Activated CD8-positive, alpha-beta memory T cell treated with anti-CD3 and anti-CD28 coated beads, Interleukin-2, amount 50 U/mL, for 48 hours (primary cell): Measurements from ENCODE around the gene APOE.
A peak's percentile ranks its signal among the peaks of the same experiment; 100 is the strongest.
"Not testable (repeated sequence)": the region's sequence is repeated elsewhere in the genome, so short reads cannot be mapped to it uniquely, and the experiment has no call there.

ENCODE experiments used
- DNase-seq: peaks from one replicate; pipeline ENCODE4 v3.0.0-alpha.2; 2020

The APOE gene

DNA sequence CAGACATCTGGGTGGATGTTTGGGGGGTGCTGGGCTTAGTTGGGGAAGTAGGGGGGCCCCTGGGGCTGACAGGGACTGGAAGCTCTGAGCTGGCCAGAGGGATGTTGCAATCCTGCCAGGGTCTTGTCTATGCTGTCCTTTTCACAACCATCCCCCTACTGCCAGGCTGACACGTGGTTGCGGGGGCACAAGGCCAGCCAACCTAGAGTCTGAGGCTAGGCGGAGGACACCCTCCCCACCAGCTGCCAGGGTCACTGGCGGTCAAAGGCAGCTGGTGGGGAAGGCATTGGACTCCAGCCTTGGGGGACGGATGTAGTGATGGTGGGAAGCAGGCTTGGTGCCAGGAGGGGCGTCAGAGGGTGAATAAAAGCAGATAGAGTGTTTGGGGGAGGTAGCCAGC, 7.3 kb downstream of the APOE start:
- no peak for DNase-seq

DNA sequence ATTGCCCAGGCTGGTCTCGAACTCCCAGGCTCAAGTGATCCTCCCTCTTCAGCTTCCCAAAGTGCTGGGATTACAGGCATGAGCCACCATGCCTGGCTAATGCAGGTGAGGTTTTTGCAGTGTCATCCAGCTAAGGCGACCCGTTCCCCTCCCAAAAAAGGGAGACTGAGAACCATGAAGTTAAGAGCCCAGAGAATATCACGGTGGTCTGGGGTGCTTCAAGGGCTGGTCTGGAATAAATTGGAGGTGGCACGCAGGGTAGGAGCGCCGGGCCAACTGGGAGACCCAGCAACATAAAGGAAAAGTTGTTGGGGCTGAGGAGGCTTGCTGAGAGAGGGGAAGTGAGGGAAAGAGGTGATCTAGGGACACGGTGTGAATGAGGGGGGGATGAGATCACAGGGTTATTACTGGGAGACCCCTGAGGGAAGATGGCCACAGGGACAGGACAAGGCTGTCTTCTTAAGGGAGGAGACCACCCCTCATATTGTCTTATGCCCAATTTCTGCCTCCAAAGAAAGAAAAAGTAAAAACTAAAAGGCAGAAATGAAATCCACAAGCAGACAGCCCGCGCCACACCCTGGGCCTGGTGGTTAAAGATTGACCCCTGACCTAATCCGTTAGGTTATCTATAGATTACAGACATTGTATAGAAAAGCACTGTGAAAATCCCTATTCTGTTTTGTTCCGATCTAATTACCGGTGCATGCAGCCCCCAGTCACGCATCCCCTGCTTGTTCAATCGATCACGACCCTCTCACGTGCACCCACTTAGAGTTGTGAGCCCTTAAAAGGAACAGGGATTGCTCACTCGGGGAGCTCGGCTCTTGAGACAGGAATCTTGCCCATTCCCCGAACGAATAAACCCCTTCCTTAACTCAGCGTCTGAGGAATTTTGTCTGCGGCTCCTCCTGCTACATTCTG, 8.2 kb downstream of the APOE start:
- DNase-seq, result not testable (repeated sequence)

DNA sequence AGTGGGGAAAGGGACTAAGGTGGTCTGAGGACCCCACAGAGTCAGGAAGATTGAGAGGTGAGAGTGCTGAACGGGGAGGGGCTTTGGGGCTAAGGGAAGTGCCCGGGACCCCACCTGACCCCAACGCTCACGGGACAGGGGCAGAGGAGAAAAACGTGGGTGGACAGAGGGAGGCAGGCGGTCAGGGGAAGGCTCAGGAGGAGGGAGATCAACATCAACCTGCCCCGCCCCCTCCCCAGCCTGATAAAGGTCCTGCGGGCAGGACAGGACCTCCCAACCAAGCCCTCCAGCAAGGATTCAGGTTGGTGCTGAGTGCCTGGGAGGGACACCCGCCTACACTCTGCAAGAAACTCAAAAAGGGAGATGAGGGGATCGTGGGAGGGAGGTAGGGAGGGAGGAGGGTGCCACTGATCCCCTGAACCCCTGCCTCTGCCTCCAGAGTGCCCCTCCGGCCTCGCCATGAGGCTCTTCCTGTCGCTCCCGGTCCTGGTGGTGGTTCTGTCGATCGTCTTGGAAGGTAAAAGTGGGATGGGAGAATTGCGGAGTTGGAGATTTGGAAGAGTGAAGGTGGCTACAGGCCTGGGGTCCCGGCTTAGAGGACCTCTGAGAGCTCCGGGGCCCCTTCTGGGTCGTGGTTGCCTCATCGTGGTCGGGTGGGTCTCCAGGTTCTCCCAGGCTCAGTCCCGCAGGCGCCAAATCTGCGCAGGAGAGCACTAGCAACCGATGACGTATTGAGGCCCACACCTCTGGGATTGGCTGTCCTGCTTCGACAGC, 9.0 kb downstream of the APOE start, which contains the start of gene APOC1:
APOC1 (plus strand) TSS at position 176 of the 774 bp plus-strand sequence; CDS start at position 460, 284 bp downstream.
- DNase-seq, result peak; percentile 89

DNA sequence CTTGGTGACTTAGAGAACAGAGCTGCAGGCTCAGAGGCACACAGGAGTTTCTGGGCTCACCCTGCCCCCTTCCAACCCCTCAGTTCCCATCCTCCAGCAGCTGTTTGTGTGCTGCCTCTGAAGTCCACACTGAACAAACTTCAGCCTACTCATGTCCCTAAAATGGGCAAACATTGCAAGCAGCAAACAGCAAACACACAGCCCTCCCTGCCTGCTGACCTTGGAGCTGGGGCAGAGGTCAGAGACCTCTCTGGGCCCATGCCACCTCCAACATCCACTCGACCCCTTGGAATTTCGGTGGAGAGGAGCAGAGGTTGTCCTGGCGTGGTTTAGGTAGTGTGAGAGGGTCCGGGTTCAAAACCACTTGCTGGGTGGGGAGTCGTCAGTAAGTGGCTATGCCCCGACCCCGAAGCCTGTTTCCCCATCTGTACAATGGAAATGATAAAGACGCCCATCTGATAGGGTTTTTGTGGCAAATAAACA, 18.7 kb downstream of the APOE start:
- DNase-seq, result no peak

DNA sequence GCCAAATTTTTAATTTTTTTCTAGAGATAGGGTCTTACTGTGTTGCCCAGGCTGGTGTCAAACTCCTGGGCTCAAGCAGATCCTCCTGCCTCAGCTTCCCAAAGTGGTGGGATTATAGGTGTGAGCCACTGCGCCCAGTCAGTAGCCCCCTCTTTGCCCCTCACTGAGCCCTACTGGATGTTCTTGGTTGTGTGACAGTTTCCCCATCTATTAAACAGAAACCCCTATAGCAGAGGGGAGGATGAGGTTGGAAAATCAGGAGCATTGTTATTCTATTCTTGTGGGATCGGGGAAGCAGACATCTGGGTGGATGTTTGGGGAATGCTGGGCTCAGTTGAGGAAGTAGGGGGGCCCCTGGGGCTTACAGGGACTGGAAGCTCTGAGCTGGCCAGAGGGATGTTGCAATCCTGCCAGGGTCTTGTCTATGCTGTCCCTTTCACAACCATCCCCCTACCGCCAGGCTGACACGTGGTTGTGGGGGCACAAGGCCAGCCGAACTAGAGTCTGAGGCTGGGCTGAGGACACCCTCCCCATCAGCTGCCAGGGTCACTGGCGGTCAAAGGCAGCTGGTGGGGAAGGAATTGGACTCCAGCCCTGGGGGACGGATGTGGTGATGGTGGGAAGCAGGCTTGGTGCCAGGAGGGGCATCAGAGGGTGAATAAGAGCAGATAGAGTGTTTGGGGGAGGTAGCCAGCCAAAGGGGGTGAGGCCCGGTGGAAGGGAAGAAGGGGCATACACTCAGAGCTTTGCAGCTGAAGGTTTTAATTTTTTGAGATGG, 19.7 kb downstream of the APOE start:
- no peak for DNase-seq

DNA sequence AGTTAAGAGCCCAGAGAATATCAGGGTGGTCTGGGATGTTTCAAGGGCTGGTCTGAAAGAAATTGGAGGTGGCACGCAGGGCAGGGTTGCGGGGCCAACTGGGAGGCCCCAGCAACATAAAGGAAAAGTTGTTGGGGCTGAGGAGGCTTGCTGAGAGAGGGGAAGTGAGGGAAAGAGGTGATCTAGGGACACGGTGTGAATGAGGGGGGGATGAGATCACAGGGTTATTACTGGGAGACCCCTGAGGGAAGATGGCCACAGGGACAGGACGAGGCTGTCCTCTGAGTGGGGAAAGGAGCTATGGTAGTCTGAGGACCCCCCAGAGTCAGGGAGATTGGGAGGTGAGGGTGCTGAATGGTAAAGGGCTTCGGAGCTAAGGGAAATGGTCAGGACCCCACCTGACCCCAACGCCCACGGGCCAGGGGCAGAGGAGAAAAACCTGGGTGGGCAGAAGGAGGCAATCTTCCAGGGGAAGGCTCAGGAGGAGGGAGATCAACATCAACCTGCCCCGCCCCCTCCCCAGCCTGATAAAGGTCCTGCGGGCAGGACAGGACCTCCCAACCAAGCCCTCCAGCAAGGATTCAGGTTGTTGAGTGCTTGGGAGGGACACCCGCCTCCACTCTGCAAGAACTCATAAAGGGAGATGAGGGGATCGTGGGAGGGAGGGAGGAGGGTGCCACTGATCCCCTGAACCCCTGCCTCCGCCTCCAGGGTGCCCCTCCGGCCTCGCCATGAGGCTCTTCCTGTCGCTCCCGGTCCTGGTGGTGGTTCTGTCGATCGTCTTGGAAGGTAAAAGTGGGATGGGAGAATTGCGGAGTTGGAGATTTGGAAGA, 20.9 kb downstream of the APOE start:
- not testable (repeated sequence) for DNase-seq

DNA sequence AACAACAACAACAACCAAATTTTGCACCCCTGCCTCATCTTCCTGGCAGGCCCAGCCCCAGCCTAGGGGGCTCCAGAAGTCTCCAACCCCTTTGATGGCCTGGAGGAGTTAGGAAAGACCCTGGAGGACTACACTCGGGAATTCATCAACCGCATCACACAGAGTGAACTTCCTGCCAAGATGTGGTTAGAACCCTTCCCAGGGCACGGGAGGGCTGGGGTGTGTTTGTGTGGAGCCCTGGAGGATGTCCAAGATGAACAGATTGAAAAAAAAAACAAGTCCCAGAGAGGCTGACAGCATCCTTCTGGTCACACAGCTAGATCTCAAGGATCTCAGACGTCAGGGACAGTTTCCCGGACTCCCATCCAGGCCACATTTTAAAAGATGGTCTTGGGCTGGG, 22.1 kb downstream of the APOE start:
- no peak for DNase-seq

DNA sequence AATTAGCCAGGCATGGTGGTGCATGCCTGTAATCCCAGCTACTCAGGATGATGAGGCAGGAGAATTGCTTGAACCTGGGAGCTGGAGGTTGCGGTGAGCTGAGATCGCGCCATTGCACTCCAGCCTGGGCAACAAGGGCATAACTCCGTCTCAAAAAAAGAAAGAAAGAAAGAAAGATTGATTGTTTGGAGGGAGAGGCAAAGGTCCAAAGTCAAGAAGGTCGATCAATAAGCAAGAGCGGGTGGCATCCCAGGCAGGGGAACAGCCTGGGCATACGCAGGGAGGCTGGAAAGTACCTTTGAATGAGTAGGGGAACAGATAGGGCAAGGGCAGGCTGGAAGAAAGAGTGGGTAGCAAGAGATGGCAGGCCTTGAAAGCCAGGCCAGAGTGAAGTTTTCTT, 24.5 kb downstream of the APOE start:
- DNase-seq, result no peak

DNA sequence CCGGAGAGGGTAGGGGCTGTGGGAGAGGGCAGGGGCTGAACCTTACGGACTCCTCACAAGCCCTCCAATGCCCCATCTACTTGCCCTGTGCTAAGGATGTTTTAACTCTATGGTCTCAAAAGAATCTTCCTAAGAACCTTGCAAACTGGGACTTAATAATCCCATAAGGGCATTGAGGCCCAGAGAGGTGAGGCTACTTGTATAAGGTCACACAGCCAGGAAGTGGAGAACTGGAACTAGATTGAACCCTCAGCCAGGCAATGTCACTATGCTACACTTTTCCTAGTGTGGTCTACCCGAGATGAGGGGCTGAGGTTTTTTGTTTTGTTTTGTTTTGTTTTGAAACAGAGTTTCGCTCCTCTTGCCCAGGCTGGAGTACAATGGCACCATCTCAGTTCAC, 25.9 kb downstream of the APOE start:
- no peak for DNase-seq

DNA sequence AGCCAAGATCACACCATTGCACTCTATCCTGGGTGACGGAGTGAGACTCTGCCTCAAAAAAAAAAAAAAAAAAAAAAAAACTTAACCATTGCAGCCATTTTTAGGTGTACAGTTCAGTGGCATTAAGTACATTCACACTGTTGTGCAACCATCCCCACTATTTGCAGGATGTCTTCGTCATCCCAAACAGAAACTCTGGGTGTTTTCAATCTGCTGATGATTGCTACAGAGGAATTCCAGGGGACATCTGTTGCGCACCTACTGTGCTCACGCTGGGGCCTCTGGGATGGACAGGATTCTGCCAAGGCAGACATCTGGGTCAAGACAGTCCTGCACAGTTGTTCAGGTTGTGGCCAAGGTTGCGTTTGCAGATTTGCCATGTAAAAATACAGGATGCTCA, 34.1 kb downstream of the APOE start:
- no peak for DNase-seq

DNA sequence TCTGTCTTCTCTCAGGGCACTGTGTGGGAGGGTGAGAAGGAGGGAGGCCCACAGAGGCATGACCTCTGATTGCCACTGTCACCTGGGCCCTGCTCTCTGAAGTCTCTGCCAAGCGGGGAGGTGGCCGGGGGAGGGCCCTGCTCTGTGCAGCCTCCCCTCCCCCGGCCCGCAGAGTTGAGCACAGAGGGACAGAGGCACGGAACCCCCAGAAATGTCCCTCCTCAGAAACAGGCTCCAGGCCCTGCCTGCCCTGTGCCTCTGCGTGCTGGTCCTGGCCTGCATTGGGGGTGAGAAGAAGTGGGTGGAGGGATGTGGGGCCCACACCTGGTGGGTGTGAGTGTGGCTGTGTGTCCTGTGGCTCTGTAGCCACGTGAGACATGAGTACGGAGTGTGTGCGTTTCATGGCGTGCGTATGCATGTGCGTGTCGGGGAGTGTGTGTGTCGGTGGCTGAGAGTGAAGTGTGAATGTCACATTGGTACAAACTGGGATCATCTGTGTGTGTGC, 36.5 kb downstream of the APOE start, which contains the start of gene APOC4:
APOC4 (plus strand) TSS at position 171 of the 505 bp plus-strand sequence; CDS start at position 212, 41 bp downstream.
- no peak for DNase-seq

DNA sequence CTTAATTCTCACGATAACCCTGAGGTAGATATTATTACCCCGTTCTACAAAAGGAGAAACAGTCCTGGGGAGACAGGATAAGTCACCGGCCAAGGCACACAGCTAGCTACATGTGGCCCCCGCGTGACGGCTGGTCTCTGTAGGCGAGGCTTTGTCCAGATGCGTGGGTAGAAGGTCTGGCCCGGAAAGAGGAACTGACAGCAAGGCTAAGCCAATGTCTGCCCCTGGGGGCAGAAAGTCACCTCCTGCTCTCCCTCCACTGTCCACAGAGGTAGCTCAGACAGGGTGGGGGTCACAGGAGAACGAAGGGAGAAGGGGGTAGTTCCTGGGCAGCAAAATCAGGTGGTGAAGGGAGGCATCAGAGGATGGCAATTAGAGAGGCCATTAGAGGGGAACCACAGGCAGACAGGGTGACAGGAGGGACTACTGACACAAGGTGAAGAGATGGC, 38.2 kb downstream of the APOE start:
- DNase-seq, result no peak

DNA sequence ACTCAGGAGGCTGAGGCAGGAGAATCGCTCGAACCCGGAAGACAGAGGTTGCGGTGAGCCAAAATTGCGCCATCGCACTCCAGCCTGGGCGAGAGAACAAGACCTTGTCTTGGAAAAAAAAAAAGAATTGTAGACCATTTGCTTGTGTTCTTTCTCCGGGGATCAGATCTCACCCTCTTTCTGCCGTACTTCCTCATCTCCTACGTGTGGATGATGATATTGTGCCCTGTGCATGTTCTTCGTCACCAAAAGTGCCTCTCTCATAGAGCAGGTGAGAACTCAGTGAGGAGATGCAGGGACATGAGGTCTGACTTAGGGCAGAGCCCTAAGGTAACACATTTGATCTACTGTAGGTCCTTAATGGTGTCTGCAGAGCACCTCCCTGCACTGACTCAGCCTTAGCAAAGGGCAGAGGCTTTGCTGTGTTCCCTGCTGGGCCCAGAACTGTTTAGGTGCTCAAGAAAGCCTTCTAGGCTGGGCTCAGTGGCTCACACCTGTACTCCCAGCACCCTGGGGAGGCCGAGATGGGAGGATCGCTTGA, 41.5 kb downstream of the APOE start:
- DNase-seq, result no peak

DNA sequence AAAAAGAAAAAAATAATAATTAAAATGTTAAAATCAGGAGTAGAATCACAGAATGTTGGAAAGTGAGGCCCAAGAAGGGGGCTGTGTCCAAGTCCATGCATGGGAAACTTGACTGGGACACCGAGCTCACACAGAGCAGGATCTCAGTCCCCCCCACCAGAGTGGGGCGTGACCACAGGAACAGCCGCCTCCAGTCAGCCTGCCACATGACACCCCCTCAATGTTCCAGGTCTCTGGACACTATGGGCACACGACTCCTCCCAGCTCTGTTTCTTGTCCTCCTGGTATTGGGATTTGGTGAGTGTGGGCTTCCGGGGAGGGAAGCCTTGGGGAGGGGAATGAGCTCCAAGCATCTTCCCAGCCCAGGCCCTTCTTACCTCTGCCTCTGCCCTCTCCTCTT, 42.6 kb downstream of the APOE start:
- no peak for DNase-seq

DNA sequence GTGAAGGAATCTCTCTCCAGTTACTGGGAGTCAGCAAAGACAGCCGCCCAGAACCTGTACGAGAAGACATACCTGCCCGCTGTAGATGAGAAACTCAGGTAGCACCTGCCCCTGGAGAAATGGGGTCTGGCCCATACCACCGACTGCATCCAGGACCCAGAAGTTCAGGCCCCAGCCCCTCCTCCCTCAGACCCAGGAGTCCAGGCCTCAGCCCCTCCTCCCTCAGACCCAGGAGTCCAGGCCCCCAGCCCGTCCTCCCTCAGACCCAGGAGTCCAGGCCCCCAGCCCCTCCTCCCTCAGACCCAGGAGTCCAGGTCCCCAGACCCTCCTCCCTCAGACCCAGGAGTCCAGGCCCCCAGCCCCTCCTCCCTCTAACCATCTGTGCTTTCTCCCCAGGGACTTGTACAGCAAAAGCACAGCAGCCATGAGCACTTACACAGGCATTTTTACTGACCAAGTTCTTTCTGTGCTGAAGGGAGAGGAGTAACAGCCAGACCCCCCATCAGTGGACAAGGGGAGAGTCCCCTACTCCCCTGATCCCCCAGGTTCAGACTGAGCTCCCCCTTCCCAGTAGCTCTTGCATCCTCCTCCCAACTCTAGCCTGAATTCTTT, 43.3 kb downstream of the APOE start:
- DNase-seq, result no peak

DNA sequence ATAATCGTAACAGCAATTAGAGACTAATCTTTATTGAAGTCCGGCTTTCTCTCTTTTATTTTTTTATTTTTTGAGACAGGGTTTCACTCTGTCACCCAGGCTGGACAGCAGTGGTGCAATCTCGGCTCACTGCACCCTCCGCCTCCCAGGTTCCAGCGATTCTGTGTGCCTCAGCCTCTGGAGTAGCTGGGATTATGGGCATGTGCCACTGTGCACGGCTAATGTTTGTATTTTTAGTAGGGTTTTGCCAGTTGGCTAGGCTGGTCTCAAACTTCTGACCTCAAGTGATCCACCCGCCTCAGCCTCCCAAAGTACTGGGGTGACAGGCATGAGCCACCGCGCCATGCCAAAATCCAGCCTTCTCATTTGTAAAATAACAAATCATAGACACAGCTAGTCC, 44.0 kb downstream of the APOE start:
- no peak for DNase-seq

DNA sequence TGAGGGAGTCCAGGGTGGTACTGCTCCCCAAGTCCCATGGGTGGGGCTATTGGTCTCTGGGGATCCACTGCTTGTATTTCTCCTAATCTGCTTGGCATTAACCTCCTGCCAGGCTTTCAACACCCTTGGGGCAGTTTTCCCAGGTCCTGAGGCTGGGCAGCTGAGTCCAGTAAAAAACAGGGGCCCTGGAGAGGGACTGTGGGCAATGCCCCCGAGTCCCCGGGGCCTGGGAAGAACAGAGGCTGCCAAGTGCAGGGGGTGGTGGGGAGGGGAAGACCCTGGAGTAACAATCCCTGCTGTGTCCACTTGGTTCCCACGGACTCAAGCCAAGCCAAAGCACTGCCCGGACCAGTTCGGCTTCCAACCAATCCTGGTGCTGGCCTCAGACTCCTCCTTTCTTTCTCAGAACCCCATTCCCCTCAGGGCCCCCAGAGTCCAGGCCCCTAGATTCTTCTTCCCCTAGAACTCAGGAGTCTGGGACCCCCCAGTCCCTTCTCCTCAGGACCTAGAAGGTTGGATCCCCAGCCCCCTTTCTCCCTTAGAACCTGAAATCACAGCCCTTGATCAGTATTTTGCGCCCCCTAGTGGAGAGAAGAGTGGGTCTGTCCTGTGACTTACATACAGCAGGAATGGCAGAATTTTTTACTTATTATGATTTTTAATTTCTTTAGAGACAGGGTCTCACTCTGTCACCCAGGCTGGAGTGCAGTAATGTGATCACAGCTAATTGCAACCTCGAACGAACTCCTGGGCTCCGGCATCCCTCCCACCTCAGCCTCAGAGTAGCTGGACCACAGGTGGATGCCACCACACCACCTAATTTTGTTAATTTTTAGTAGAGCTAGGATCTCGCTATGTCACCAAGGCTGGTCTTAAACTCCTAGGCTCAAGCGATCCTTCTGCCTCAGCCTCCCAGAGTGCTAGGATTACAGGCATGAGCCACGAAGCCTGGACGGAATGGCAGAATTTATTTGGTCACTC, 45.9 kb downstream of the APOE start:
- DNase-seq, result peak; percentile 71

DNA sequence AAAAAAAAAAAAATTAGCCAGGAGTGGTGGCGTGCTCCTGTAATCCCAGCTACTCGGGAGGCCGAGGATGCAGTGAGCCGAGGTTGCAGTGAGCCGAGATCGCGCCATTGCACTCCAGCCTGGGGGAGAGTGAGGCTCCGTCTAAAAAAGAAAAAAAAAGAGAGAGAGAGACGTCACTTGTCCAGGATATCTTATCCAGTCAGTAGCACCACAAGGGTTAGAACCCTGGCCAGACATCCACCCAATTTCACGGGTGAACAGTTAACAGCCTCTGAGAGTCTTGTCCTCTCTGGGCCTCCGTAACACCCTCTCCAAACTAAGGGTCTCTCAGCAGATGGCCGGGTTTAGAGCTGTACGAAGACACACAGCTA, 48.7 kb downstream of the APOE start:
- no peak for DNase-seq

DNA sequence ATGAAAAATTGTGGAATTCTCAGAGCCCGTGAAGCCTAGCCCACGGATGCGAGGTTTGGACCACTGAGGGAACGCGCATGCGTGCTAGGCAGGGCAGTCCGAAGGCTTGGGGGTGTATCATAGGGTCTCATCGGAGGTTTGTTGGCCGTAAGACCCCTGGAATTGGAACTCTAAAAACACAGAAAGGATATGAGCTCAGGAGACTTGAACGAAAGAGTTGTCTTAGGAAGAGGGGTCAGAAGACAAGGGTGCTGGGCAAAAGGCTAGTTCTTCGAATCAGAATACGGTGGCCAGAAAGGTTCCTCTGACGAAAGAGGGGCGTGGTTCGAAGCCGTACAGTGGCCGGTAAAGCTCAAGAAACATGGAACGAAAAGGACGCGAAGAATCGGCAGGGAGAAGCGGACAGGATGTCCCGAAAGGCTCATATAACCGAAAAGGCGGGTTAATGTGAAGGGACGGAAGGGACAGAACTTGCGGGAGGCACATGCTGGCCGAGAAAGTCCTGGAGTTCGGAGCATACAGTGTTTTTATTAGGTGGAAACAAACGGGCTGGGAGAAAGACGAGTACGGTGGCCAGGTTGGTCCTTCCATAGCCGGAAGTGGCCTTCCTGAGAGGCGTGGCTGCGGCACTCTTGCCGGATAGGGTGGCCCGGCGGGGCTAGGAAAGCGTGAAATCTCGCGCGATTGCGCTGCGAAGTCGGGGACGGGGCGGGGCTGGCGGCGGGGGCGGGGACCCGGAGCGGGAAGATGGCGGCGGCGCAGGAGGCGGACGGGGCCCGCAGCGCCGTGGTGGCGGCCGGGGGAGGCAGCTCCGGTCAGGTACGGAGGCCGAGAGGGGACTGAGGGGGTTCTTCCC, 49.3 kb downstream of the APOE start, which contains the start of gene CLPTM1:
CLPTM1 (plus strand) TSS at position 732 of the 856 bp plus-strand sequence; CDS start at position 748, 16 bp downstream.
- peak; percentile 98 for DNase-seq
